Right lobe of liver (tissue), 6 donors: ENCODE measurements around the gene SEC22A. TPM values are rescaled to one million over a fixed set of nuclear protein-coding genes. Genes with fewer than 3 reads are reported as not detected.

Experiments used
- ATAC-seq, 4 donors: fragments of 200-7000 bp; cut with Tn5 transposase; one replicate each; pipeline ENCODE4 v1.9.1; 2020; ENCODE audit warnings: mild to moderate bottlenecking in 4 of 4, moderate library complexity in 4 of 4
- DNase-seq, 3 donors: peaks; one replicate each; pipeline ENCODE4 v3.0.0-alpha.2; 2020
- H3K27ac ChIP-seq, 3 donors: fragments of 200-600 bp; one replicate each; pipeline ENCODE4 v1.8.0; 2022
- H3K27me3 ChIP-seq, 2 donors: fragments of 200-600 bp; one replicate each; pipeline ENCODE4 v1.8.0; 2022
- H3K36me3 ChIP-seq, 4 donors: fragments of 200-600 bp; sonication (generic) in 1 of 4; one replicate each; pipeline versions ENCODE4 v1.5.1 to v1.8.0; 2017 to 2022; ENCODE audit warnings: control low read depth in 1 of 4
- H3K4me1 ChIP-seq, 4 donors: fragments of 200-600 bp; sonication (generic) in 1 of 4; one replicate each; pipeline versions ENCODE4 v1.5.1 to v1.8.0; 2017 to 2022; ENCODE audit warnings: control low read depth in 1 of 4
- H3K4me3 ChIP-seq, 3 donors: fragments of 200-600 bp; one replicate each; pipeline ENCODE4 v1.8.0; 2022
- H3K9me3 ChIP-seq, 4 donors: fragments of 200-600 bp; sonication (generic) in 1 of 4; one replicate each; pipeline versions ENCODE4 v1.5.1 to v1.8.0; 2017 to 2022; ENCODE audit warnings: control low read depth in 1 of 4
- POLR2A ChIP-seq: fragments of 450-650 bp; IDR thresholded peaks from one replicate; pipeline ENCODE4 v1.6.1; 2017; ENCODE audit warnings: antibody characterized with exemption, mild to moderate bottlenecking
- WGBS: methylation state at CpG from one replicate; pipeline ENCODE4 v1.1.6; 2018; ENCODE audit warnings: low coverage, low lambda C conversion rate; ENCODE audit not compliant: insufficient coverage; ENCODE audit errors: missing lambda C conversion rate; 5-methylcytosine and 5-hydroxymethylcytosine counted together
- intact Hi-C, 2 donors: fragments of 100-400 bp; cut with DNase I; formaldehyde crosslinking; loops; one replicate each; pipeline versions ENCODE4 v1.11.2 to v1.14.1; 2022
- total RNA-seq, 6 experiments: library from RNA; depleted of rRNA in 2 of 6; stranded (reverse); fragments of >200 nt in 2 of 6; fragmentation: NEBNext Ultra II Directional in 3 of 6; extraction: Animal tissue kit (Norgen Biotek cat#: 25700) in 3 of 6; gene quantifications; one replicate each; pipeline versions ENCODE4 v1.1.0 to v1.2.4, GENCODE V29; 2016 to 2023
- TF ChIP-seq, protein P1 (sequence below), 4 donors: fragments of 200-600 bp in 3 of 4; fragments of 450-650 bp in 1 of 4; IDR thresholded peaks; one replicate each; pipeline versions ENCODE4 v1.5.1 to v1.8.0; 2016 to 2022; ENCODE audit warnings: antibody characterized with exemption in 4 of 4, mild to moderate bottlenecking in 2 of 4
- donor health status: DM: no; HTN: yes; CAD: no.
- donor health status: DM: no; HTN: no; CAD: no.
- donor health status: DM: no; HTN: no; CAD: no.
- donor health status: DM: no; HTN: yes; CAD: no.
- donor health status: DM: no; HTN: yes; CAD: no.

SEC22A gene
- total RNA-seq, 6 experiments from 2014 or later: 7.5 to 24.9 (median 11.0) TPM

DNA sequence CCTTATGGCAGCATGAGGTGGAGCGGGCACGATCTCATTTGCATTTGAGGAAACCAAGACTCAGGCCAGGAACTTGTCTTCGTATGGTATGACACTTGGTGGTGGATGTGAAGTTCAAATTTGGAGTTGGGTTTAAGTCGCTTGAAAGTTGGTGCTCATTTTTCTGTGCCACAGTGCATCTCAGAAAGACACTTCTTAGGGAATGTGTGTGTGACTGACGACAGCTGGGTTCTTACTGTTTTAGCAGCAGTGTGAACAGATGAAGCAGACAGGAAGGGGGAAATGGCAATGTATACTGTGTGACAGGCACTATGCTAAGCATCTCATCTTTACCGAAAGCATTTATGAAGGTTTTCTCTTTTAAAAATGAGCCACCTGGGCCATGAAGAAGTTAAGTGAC, 75.4 kb downstream of the SEC22A start:
- WGBS: 91% methylated on average over 5 of the region's 6 CpGs
- Histone ChIP-seq H3K9me3 (no peaks in the 10 kb centered on the region), H3K4me3 (no peak overlapping the region), H3K4me1 (peaks cover 0 to 3% (median 0%) of the 10 kb centered on the region in 4 donors), H3K27me3 (no peaks in the 10 kb centered on the region), H3K27ac (no peak overlapping the region), H3K36me3 (no peaks in the 10 kb centered on the region)
- no peak for DNase-seq
- TF ChIP-seq, protein P1, sequence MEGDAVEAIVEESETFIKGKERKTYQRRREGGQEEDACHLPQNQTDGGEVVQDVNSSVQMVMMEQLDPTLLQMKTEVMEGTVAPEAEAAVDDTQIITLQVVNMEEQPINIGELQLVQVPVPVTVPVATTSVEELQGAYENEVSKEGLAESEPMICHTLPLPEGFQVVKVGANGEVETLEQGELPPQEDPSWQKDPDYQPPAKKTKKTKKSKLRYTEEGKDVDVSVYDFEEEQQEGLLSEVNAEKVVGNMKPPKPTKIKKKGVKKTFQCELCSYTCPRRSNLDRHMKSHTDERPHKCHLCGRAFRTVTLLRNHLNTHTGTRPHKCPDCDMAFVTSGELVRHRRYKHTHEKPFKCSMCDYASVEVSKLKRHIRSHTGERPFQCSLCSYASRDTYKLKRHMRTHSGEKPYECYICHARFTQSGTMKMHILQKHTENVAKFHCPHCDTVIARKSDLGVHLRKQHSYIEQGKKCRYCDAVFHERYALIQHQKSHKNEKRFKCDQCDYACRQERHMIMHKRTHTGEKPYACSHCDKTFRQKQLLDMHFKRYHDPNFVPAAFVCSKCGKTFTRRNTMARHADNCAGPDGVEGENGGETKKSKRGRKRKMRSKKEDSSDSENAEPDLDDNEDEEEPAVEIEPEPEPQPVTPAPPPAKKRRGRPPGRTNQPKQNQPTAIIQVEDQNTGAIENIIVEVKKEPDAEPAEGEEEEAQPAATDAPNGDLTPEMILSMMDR (IDR thresholded peaks at IDR 0.05): no peak
- no peak for TF ChIP-seq POLR2A
- ATAC-seq: no peak
- intact Hi-C loops: no loop called here

DNA sequence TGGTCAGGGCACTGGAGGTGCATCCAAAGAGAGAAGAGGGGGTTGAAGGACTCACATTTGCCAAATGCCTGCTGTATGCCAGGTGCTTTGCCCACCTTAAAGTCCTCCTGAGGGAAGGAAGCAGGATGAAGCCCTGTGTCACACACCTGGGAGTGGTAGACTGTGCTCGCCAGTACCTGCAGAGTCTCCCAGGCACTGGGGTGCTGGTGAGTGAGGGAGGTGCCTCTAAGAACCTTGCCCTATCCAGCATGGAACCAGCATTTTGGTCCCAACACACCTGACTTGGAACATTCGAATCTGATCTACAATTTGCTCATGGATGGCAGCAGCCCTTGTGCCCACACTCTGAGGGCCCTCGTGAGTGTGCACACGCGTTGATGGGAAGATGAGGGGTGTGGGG, 76.7 kb downstream of the SEC22A start:
- no peaks in the 10 kb centered on the region for H3K36me3 ChIP-seq
- H3K27me3 ChIP-seq: no peaks in the 10 kb centered on the region
- 72% methylated on average over 4 of the region's 5 CpGs for WGBS
- intact Hi-C loops: no loop called here
- no peak overlapping the region for H3K27ac ChIP-seq
- H3K4me1 ChIP-seq: no peaks in the 10 kb centered on the region
- no peak overlapping the region for H3K4me3 ChIP-seq
- ATAC-seq: no peak
- no peak for TF ChIP-seq POLR2A
- TF ChIP-seq, protein P1 (IDR thresholded peaks at IDR 0.05): no peak
- no peaks in the 10 kb centered on the region for H3K9me3 ChIP-seq
- DNase-seq: no peak

DNA sequence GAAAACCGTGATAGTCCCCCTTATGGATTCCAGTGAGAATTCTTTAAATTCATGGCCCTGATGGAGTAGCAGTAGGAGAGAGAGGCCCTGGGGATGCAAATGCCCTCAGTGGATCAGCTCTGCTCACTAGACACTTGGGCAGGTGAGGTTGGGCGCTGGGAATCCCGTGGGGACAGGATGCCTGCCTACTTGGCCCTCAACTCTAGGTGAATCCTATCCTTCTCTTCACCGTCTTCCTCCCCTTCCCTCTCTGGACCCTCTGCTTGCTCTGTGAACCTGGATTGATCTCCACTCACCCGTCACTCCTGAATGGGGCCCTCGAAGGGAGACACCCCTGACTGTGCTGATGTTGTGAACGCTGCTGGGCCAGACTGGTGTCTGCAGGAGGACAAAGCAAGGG, 77.4 kb downstream of the SEC22A start:
- intact Hi-C loops: no loop called here
- no peaks in the 10 kb centered on the region for H3K27me3 ChIP-seq
- no peak overlapping the region for H3K4me3 ChIP-seq
- WGBS: 82% methylated on average over 7 of the region's 7 CpGs
- DNase-seq (no peak), ATAC-seq (no peak)
- TF ChIP-seq, protein P1 (IDR thresholded peaks at IDR 0.05): no peak
- no peak for TF ChIP-seq POLR2A
- H3K4me1 ChIP-seq: no peaks in the 10 kb centered on the region
- H3K27ac ChIP-seq: no peak overlapping the region
- H3K9me3 ChIP-seq: no peaks in the 10 kb centered on the region
- H3K36me3 ChIP-seq: no peaks in the 10 kb centered on the region

DNA sequence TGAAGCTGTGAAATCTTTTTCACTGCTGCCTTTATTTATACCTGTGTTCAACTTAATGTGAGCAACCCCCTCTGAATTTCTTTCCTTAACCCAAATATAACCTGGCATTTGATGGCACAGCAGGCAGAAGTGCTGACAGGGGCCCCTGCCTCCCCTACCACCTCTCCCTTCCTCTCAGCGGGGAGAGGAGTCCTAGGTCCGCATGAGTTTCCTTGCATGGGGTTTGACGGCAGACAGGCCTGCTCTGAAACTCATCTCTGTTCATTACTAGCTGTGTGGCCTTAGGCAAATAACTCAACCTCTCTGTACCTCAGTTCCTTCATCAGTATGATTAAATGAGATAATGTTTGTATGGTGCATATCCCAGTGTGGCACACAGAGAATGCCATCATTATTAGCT, 79.7 kb downstream of the SEC22A start:
- Histone ChIP-seq H3K27me3 (no peaks in the 10 kb centered on the region), H3K36me3 (no peaks in the 10 kb centered on the region), H3K9me3 (no peaks in the 10 kb centered on the region), H3K4me3 (no peak overlapping the region), H3K4me1 (no peaks in the 10 kb centered on the region), H3K27ac (no peak overlapping the region)
- WGBS: 87% methylated on average over 3 of the region's 3 CpGs
- intact Hi-C loops: no loop called here
- TF ChIP-seq, protein P1 (IDR thresholded peaks at IDR 0.05): no peak
- TF ChIP-seq POLR2A: no peak
- ATAC-seq: no peak
- no peak for DNase-seq

DNA sequence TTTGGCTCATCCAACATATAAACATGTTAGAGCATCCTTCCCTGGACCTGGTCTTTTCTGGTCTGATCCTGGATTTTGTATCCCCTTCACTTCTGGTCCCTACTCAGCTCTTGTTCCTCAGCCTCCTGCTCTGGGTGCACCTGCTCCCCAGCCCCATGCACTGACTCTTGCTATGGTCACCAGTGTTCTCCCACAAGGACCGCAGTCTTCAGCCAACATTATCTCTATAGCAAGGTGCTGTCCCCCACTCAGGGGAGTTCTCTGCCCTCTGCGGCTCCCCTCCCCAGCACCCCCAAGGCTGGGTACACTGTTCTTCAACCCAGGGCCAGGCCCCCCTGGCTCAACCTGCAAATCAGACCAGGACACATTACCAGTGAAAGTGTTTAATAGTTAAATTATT, 80.2 kb downstream of the SEC22A start:
- H3K9me3 ChIP-seq: no peaks in the 10 kb centered on the region
- H3K27me3 ChIP-seq: no peaks in the 10 kb centered on the region
- ATAC-seq (no peak), DNase-seq (no peak)
- intact Hi-C loops: no loop called here
- no peaks in the 10 kb centered on the region for H3K4me1 ChIP-seq
- TF ChIP-seq, protein P1 (IDR thresholded peaks at IDR 0.05): no peak
- TF ChIP-seq POLR2A: no peak
- 100% methylated on average over 1 of the region's 2 CpGs for WGBS
- H3K36me3 ChIP-seq: no peaks in the 10 kb centered on the region
- H3K4me3 ChIP-seq: no peak overlapping the region
- H3K27ac ChIP-seq: no peak overlapping the region
